GM15510 (cell line): Measurements from ENCODE around the gene SH3YL1.

Experiments used
- POLR2A ChIP-seq: IDR thresholded peaks from 3 replicates; pipeline ENCODE4 v1.6.1; 2011; ENCODE audit warnings: borderline replicate concordance; ENCODE audit not compliant: insufficient read length; ENCODE audit errors: extremely low read depth

The SH3YL1 gene

DNA sequence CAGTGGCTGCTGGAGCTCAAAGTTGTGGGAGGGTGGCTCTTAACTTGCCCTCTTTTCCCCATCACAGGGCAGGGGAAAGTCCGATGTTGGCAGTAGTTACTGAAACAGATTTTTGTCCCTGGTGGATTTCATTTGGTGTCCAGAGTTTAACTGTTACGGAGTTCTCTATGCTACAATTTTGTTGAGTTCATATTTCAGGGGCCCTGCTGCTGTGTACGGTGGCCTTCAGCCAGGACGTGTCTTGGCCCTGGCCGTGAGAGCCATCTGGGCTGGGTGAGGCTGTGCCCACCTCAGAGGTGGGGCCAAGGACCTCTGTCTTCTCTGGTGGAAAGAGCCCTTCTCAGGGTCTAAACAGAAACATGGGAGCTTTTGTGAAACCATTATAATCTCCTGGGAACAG, 67.4 kb downstream of the SH3YL1 start:
- no peak for TF ChIP-seq POLR2A

DNA sequence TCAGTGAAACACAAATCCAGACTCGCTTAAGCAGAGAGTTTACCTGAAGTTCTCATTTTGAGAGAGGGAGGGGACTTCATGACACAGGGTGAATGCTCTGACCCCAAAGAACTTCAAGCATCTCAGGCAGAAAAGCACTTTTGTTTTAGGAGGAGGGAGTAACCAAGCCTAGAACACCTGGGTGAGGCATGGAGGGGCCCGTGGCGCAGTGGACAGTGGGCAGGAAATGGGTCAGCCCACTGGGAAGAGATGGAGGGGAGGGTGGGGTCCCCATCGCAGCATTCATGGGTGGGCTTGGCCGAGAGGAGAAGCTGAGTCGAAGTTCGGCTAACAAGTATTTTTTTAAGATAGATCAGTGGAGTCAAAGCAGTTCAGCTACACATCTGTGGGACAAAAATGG, 67.9 kb downstream of the SH3YL1 start:
- TF ChIP-seq POLR2A: no peak

DNA sequence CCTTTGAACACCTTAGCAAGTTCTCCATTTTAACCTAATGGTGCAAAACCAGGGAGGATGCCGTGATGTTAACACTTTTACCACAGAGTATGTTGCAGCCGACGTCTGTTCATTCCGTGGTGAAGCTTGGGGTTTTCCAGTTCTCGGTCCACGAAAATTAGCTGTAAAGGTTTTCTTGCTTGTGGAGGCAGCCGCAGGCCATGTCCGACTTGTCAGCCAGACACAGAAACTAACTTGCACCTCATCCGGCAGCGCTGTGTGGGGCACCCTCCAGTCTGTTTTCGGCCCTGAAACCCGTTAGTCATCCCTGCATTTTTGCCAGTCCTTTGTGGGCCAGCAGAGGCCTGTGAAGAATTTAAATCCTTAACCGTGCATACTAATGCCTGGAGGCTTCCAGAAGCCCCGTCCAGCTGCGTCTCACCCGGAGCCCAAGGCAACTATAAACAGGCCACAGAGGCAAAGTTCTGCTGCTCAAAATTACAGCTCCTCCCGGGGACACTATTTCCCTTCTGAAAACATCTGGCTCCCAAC, 70.6 kb downstream of the SH3YL1 start:
- no peak for TF ChIP-seq POLR2A

DNA sequence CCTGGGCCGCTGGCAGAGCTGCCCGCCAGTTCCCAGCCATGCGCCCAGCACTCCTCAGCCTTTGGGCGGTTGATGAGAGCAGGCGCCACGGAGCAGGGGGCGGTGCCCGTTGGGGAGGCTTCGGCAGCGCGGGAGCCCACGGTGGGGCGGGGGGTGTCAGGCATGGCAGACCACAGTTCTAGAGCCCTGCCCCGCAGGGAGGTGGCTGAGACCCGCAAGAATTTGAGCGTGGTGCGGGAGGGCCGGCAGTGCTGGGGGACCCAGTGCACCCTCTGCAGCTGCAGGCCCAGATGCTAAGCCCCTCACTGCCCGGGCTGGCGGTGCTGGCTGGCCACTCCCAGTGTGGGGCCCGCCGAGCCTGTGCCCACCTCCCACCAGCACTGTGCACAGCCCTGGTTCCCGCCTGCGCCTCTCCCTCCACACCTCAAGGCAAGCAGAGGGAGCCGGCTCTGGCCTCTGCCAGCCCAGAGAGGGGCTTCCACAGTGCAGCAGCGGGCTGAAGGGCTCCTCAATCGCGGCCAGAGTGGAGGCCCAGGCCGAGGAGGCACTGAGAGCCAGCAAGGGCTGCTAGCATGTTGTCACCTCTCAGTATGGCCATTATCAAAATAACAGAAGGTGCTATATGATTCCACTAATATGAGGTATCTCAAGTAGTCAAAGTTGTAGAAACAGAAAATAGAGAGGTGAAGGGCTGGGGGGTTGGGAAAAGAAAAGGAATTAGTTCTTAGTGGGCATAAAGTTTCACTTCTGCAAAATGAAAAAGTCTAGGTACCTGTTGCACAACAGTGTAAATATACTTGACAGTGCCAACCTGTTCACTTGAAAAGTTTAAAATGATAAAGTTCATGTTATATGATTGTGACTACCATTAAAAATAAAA, 72.3 kb downstream of the SH3YL1 start:
- no peak for TF ChIP-seq POLR2A

DNA sequence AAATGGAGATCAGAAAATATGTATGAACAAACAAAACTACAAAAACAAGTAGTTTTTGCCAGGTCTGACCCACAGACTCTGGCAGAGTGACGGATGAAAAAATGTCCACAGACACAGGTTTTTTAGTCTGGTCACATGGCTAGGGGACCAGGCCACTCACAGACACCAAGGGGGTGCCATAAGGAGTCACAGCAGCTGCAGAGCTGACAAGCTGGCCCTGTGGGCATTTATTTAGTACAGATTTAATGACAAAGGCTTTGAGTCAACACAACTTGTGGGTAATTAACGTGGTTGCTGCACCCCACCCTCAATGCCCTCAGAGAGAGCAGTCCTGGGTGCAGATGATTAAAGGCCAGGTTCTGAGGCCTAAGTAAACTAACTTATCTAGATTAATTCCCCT, 76.0 kb downstream of the SH3YL1 start:
- no peak for TF ChIP-seq POLR2A

DNA sequence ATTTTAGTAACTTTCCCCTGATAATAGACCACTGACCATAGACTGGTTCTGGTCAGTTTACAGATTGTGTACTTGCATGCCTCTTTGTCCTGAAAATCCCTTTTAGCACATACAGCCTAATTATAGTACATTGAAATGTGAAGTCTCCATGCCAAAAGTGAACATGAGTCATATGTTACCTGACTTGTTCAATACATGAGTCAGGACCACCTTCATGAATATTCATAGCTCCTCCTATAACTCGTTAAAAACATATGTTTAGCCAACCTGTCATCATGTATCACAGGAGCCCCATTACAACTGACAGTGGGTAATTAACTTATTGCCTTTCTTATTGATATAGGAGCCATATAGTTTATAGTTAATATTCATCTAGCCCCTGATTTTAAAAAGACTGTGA, 78.6 kb downstream of the SH3YL1 start:
- no peak for TF ChIP-seq POLR2A

DNA sequence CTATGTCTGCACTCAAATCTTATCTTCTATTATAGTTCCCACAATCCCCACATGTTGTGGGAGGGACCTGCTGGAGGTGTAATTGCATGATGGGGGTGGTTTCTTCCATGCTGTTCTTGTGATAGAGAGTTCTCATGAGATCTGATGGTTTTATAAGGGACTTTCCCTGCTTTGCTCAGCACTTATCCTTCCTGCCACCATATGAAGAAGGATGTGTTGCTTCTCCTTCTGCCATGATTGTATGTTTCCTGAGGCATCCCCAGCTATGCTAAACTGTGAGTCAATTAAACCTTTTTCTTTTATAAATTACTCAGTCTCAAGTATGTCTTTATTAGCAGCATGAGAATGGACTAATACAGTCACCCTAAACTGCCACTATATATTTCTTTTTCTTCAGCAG, 79.1 kb downstream of the SH3YL1 start:
- no peak for TF ChIP-seq POLR2A

DNA sequence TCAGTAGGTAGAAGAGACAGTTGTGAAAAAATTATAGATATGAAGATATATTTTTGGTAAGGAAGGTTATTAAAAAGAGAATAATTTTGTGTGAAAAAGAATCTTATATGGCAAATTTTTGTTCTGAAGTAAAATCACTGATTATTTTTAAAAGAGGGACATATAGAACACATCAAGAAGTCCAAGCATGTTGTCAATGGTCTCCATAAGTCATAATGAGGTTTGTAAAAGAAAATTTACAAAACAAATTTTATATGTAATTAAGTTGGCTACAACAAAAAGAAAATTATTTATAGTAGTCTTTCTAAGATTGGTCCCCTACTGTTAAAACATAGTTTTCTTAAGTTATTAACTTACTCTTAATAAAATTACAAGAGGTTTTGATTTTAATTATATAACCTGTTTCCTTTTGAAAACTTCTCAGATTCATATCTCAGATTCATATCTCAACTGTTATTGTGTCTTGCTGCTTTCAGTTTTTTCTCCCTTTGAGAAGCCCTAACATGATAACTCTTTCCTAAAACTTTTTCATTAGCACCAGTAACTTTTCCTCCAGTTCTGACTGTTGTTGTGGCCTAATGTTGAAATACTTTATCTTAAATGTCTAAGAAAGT, 81.2 kb downstream of the SH3YL1 start:
- TF ChIP-seq POLR2A: no peak

DNA sequence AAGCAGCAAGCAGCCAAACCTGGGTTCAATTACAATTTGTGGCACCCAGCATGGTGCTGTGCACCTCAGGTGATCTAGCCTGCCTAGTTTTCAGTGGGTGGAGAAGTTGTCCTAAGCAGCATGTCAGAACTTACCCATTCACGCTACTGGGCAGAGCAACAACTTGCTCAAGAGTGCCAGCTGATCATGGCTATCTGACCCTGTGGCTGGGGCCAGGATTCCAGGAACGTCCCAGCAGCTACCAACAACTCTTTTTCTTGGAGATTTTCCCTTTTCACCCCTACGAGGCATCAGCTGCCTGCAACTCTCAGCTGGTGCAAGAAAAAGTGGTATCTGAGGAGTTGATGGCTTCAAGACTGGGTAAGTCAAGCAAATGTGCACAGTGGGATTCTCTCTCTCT, 83.5 kb downstream of the SH3YL1 start:
- no peak for TF ChIP-seq POLR2A

DNA sequence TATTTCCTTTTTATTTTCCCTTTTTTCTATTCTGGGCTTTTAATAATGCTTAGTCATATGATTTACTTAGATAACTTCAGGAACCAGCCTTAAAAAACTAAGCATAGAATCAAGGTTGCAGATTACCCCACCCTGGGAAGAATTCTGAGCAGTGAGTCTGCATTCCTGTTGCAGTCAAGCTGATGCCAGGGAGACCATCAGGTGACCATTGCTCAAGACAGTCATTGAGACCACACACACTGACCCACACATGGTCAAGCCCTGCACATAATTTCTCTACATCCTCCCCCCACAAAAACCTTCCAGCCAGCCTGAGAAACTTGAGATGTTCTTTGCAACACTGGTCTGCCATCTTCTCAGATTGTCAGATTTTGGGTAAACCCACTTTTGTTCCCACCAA, 83.9 kb downstream of the SH3YL1 start:
- TF ChIP-seq POLR2A: no peak

DNA sequence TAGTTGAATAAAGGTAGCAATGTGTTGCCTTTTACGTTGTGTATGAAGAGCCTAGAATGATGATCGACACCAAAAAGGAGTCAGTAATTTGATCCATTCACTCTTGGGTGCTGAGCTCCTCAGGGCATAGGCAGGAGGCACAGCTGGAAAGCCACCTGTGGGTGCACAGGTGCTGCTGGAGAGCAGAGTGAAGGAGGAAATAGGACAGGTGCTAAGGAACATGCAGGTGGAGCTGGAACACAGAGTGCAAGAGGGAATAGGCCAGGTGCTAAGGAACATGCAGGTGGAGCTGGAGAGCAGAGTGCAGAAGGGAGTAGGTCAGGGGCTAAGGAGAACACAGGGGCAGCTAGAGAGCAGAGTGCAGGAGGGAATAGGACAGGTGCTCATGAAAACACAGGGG, 86.1 kb downstream of the SH3YL1 start:
- no peak for TF ChIP-seq POLR2A

DNA sequence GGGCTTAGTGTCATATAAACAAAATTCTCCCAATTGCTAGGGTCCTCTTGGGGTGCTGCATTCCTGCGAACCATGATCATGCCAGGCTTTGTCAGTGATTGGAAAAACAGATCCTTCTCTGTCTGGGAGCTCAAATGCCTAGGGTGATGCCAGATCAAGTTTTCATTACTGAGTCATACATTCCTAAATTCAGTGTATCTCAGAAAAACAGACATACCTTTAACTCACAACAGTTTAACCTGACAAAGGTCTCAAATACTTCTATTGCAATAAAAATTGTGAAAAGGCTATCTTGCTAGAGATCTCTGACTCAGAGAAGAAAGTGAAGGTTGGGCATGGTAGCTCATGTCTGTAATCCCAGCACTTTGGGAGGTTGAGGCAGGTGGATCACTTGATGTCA, 86.9 kb downstream of the SH3YL1 start:
- no peak for TF ChIP-seq POLR2A

DNA sequence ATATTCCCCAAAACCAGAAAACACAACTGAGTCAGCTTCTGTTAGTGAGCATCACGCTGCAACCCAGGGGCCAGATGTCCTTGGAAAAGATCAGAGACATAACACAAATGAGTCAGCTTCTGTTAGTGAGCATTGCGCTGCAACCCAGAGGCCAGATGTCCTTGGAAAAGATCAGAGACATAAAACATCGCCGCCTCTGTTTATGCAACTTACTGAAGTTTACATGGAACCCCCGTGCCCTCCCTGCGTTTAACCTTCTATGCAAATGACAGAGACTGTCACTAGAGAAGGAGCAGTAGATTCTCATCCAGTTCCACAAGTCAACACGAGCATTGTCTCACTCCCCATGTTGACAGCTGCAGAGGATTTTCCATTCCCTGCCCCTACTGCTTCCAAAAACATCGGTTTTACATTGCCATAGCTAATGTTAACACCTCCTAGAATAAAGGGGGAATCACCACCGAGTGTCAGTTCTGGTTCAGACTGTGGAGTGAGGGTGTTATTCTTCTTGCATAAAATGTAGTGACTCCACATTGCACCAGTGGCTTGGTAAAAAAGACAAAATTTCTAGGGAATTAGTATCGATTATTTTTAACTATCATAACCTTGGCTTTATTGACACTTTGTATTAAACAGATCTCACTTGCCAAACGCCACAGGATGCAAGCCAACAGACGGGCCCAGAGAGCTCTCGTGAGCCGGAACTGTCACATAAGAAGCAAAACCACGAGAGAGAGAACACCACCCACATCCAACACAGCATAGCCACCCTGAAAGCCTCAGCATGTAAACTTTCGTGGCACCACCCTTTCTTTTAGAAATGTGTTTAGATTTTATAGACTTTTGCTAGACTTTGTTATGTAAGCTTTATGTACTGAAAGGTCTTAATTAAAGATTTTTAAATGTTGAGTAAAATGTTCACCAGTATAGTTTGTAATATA, 87.7 kb downstream of the SH3YL1 start:
- TF ChIP-seq POLR2A: no peak

DNA sequence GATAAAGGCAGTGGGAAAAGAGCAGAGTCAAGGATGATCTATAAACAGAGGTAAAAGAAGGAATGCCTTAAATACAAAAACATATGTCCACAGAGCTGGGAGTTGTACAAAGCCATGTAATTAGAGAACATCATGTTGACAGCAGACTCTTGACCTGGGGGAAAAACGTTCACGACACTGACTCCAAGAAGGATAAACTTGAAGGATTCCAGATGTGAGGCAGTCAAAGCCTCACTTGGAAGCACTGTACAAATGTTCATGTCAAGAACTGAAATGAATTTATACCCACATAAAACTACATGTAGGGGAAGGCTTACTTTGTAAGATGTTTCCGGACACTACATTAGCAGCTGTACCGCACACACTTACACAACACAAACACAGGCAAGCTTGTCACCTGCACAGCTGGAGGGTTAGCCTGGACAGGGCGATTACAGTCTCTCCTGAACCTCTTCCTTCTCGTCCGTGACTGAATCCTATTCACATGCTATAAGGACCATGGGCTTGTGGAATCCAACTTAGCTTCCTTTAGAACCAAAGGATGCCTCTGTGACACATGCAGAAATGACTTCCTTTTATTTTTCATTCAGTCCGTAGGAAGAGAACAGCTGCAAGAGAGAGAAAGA, 88.6 kb downstream of the SH3YL1 start:
- TF ChIP-seq POLR2A: no peak
